Colonic mucosa (tissue), 4 donors: Measurements from ENCODE around the gene CCM2. TPM values are rescaled to one million over a fixed set of nuclear protein-coding genes. Genes with fewer than 3 reads are reported as not detected.

Source experiments
- DNase-seq: peaks from one replicate; pipeline ENCODE4 v3.0.0-alpha.2; 2020
- H3K27ac ChIP-seq: fragments of 200-600 bp; one replicate; pipeline ENCODE4 v1.8.0; 2021
- H3K27me3 ChIP-seq: fragments of 200-600 bp; one replicate; pipeline ENCODE4 v1.8.0; 2021
- H3K36me3 ChIP-seq: fragments of 200-600 bp; one replicate; pipeline ENCODE4 v1.8.0; 2021
- H3K4me1 ChIP-seq: fragments of 200-600 bp; one replicate; pipeline ENCODE4 v1.8.0; 2021; ENCODE audit warnings: mild to moderate bottlenecking
- H3K4me3 ChIP-seq: fragments of 200-600 bp; one replicate; pipeline ENCODE4 v1.8.0; 2021
- H3K9ac ChIP-seq, 2 donors: one replicate each; pipeline ENCODE4 v1.7.0; 2013; ENCODE audit warnings: control low read depth in 2 of 2, low read depth in 2 of 2, low read length in 2 of 2
- H3K9me3 ChIP-seq: fragments of 200-600 bp; one replicate; pipeline ENCODE4 v1.8.0; 2021
- intact Hi-C: fragments of 100-400 bp; cut with DNase I; formaldehyde crosslinking; loops from one replicate; pipeline ENCODE4 v1.14.1; 2022
- total RNA-seq, 2 donors: library from RNA; stranded (reverse); fragmentation: NEBNext Ultra II Directional in 1 of 2; extraction: Animal tissue kit (Norgen Biotek cat#: 25700) in 1 of 2; gene quantifications; one replicate each; pipeline ENCODE4 v1.2.1, GENCODE V29; 2021
- TF ChIP-seq, protein P1 (sequence below): fragments of 200-600 bp; IDR thresholded peaks from one replicate; pipeline ENCODE4 v1.8.0; 2022; ENCODE audit warnings: antibody characterized with exemption, mild to moderate bottlenecking
- donor health status: healthy.
- donor health status: DM: no; HTN: no; CAD: no.
- donor health status: DM: no; HTN: no; CAD: no.

Gene CCM2
- total RNA-seq, 2 donors from 2014 or later = 34.8 to 38.0 TPM

DNA sequence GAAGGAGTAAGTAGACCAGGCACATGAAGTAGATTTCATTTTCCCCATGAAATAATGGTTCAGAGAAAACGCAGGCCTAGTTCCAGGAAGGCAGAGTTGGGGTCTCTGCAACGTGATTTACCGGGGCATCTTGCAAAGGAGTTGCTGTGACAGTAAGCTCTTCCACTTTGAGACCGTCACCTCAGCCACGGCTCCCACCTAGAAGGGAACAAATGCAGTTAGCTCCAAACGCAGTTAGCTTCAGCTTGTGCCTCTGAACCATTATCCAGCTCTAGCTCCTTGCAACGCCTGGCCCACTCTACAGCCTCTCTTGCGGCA lies 14.1 kb upstream of the CCM2 start:
- intact Hi-C loops = no loop called here
- TF ChIP-seq, protein P1, sequence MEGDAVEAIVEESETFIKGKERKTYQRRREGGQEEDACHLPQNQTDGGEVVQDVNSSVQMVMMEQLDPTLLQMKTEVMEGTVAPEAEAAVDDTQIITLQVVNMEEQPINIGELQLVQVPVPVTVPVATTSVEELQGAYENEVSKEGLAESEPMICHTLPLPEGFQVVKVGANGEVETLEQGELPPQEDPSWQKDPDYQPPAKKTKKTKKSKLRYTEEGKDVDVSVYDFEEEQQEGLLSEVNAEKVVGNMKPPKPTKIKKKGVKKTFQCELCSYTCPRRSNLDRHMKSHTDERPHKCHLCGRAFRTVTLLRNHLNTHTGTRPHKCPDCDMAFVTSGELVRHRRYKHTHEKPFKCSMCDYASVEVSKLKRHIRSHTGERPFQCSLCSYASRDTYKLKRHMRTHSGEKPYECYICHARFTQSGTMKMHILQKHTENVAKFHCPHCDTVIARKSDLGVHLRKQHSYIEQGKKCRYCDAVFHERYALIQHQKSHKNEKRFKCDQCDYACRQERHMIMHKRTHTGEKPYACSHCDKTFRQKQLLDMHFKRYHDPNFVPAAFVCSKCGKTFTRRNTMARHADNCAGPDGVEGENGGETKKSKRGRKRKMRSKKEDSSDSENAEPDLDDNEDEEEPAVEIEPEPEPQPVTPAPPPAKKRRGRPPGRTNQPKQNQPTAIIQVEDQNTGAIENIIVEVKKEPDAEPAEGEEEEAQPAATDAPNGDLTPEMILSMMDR = no peak
- Histone ChIP-seq H3K27ac (peak overlapping the region; percentile 90), H3K9ac (peak overlapping the region; percentile 77 to 89), H3K4me3 (peak overlapping the region; percentile 54), H3K36me3 (no peaks in the 10 kb centered on the region), H3K9me3 (no peaks in the 10 kb centered on the region), H3K4me1 (no peaks in the 10 kb centered on the region), H3K27me3 (no peaks in the 10 kb centered on the region)
- no peak for DNase-seq

DNA sequence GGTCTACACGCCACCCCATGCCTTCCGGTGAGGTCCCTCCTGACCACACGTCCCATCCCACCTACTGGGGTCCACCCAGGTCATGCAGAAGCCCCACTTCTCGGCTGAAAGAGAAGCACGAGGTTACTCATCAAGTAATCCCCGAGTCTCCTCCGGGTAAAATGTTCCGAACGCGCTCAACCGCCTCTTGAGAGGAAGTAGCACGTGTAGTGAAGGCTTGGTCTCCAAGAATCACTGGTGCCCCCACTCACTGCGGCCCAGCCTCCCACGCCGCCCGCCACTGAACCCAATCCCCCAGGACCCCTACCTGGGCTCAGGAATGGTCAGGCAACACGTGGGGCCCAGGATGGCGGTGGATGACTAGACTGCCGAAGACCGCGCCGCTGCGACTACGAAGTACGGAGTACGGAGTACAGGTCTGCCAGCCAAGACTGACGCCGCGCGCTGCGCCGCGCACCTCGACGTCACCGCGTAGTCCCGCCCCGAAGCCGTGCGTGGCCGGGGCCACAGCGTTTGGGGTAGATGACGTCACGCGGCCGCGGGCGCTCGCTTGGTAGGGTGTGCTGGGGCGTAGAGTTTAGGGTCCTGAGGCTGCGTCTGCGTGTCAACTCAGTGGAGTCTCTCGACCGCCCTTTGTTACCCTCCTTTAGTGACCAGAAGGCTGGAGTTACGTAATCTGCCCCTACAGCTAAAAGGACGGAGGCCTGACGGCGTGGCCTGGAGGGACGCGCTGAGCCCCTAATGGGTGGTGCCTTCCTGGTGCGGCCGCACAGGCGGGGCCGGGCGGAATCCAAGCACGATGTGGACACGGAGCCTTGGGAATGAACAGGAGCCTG lies 13.6 kb upstream of the CCM2 start:
- Histone ChIP-seq H3K4me3 (peak overlapping the region; percentile 54), H3K4me1 (no peaks in the 10 kb centered on the region), H3K9ac (peak overlapping the region; percentile 77 to 89), H3K36me3 (no peaks in the 10 kb centered on the region), H3K27ac (peak overlapping the region; percentile 90), H3K9me3 (no peaks in the 10 kb centered on the region), H3K27me3 (no peaks in the 10 kb centered on the region)
- DNase-seq = peak; percentile 95
- intact Hi-C loops = no loop called here
- TF ChIP-seq, protein P1 = no peak

DNA sequence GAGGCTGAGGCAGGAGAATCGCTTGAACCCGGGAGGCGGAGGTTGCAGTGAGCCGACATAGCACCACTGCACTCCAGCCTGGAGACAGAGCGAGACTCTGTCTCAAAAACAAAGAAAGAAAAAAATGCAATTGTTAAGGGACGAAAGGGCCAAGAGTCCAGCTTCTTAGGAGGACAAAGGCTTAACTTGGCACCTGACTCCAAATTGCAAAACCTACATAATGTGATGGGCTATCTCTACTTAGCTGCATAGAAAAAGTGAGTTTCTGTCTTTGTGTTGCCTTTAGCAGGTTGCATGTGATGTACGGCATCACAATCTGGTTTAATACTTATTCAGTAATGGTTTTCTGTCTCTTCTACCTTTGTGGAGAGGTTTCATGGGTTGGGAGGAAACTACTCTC lies 12.5 kb upstream of the CCM2 start:
- peak overlapping the region in 1 of 2 donors; percentile 51 for H3K9ac ChIP-seq
- H3K9me3 ChIP-seq = no peaks in the 10 kb centered on the region
- peak overlapping the region; percentile 90 for H3K27ac ChIP-seq
- DNase-seq = no peak
- H3K27me3 ChIP-seq = no peaks in the 10 kb centered on the region
- intact Hi-C loops = no loop called here
- peak overlapping the region; percentile 54 for H3K4me3 ChIP-seq
- no peaks in the 10 kb centered on the region for H3K36me3 ChIP-seq
- TF ChIP-seq, protein P1 = no peak
- H3K4me1 ChIP-seq = no peaks in the 10 kb centered on the region

DNA sequence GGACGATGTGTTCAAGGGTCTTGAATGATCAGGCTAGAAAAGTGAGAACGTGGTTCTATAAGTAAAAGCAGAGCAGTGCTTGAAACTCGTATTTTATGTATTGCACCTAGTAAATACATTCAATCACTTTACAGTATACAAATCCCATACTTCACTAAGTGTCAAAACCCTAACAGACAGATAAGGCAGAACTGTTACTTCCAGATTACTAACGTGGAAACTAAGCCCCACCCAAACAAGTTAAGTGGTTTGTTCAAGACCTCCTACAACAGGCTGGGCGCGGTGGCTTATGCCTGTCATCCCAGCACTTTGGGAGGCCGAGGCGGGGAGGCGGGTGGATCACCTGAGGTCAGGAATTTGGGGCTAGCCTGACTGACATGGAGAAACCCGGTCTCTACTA lies 12.0 kb upstream of the CCM2 start:
- Histone ChIP-seq H3K9ac (no peak overlapping the region), H3K36me3 (no peaks in the 10 kb centered on the region), H3K27ac (no peak overlapping the region), H3K4me3 (no peak overlapping the region), H3K9me3 (no peaks in the 10 kb centered on the region), H3K4me1 (no peaks in the 10 kb centered on the region), H3K27me3 (no peaks in the 10 kb centered on the region)
- TF ChIP-seq, protein P1 = no peak
- DNase-seq = no peak
- intact Hi-C loops = no loop called here

DNA sequence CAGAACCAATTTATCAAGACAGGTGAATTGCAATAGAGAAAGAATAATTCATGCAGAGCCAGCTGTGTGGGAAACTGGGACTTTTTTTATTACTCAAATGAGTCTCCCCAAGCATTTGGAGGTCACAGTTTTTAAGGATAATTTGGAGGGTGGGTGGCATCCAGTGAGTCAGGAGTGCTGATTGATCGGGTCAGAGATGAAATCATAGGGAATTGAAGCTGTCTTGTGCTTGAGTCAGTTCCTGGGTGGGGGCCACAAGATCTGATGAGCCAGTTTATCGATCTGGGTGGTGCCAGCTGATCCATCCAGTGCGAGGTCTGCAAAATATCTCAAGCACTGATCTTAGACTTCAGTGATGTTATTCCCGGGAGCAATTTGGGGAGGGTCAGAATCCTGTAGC lies 11.3 kb upstream of the CCM2 start:
- no peak for DNase-seq
- Histone ChIP-seq H3K27ac (no peak overlapping the region), H3K4me1 (no peaks in the 10 kb centered on the region), H3K9ac (no peak overlapping the region), H3K27me3 (no peaks in the 10 kb centered on the region), H3K36me3 (no peaks in the 10 kb centered on the region), H3K4me3 (no peak overlapping the region), H3K9me3 (no peaks in the 10 kb centered on the region)
- intact Hi-C loops = no loop called here
- TF ChIP-seq, protein P1 = no peak
